ENCODE results near the gene SCNN1G. TPM values are rescaled to one million over a fixed set of nuclear protein-coding genes. Genes with fewer than 3 reads are reported as not detected.

Gene SCNN1G
- total RNA-seq, 4 donors from 2014 or later: 2.8 to 87.8 (median 66.2) TPM

- intact Hi-C loops (cut with DNase I; ENCODE audit: low total_unique reads): no loop called here
- H3K36me3 ChIP-seq: no peaks in the 10 kb centered on the region
- H3K27me3 ChIP-seq: no peaks in the 10 kb centered on the region
- TF ChIP-seq EP300 (IDR thresholded peaks at IDR 0.05; ENCODE audit: low read depth): no peak
- no peak for TF ChIP-seq POLR2AphosphoS5 (IDR thresholded peaks at IDR 0.05)
- no peak for TF ChIP-seq POLR2A (IDR thresholded peaks at IDR 0.05)
- no peak for TF ChIP-seq CTCF (IDR thresholded peaks at IDR 0.05)
- peaks cover 0 to 10% (median 4%) of the 10 kb centered on the region in 4 donors for H3K4me1 ChIP-seq
- in situ Hi-C loops (cut with MboI; ENCODE audit: low pct_ligation_motif_present in 1 of 4, low pct_unique_long_range_greater_than_20kb in 1 of 4, low sequenced_read_pairs in 3 of 4): no loop called here
- 83 to 91% methylated on average over 1 of the region's 1 CpG for WGBS, 2 donors (ENCODE audit: low coverage in 1 of 2)
- no peak for DNase-seq
- H3K27ac ChIP-seq: no peak overlapping the region
- no peak overlapping the region for H3K4me3 ChIP-seq
- H3K9me3 ChIP-seq: no peaks in the 10 kb centered on the region
Measured at GRCh38 chr16:23236983-23237382, 54.4 kb downstream of the SCNN1G start.

GRCh38 chr16:23240994-23241393 lies 58.4 kb downstream of the SCNN1G start:
- Histone ChIP-seq H3K27me3 (no peaks in the 10 kb centered on the region), H3K36me3 (no peaks in the 10 kb centered on the region), H3K9me3 (no peaks in the 10 kb centered on the region), H3K27ac (no peak overlapping the region), H3K4me3 (no peak overlapping the region), H3K4me1 (no peaks in the 10 kb centered on the region)
- no peak for TF ChIP-seq POLR2A (IDR thresholded peaks at IDR 0.05)
- no peak for TF ChIP-seq POLR2AphosphoS5 (IDR thresholded peaks at IDR 0.05)
- no peak for TF ChIP-seq CTCF (IDR thresholded peaks at IDR 0.05)
- TF ChIP-seq EP300 (IDR thresholded peaks at IDR 0.05; ENCODE audit: low read depth): no peak
- 79% methylated on average over 1 of the region's 1 CpG; no CpG with 5 or more reads in 1 of the 2 donors for WGBS, 2 donors (ENCODE audit: low coverage in 1 of 2)
- no peak for DNase-seq
- intact Hi-C loops (cut with DNase I; ENCODE audit: low total_unique reads): no loop called here
- in situ Hi-C loops (cut with MboI; ENCODE audit: low pct_ligation_motif_present in 1 of 4, low pct_unique_long_range_greater_than_20kb in 1 of 4, low sequenced_read_pairs in 3 of 4): no loop called here

- in situ Hi-C loops (cut with MboI; ENCODE audit: low pct_ligation_motif_present in 1 of 4, low pct_unique_long_range_greater_than_20kb in 1 of 4, low sequenced_read_pairs in 3 of 4): no loop called here
- H3K27me3 ChIP-seq: no peaks in the 10 kb centered on the region
- intact Hi-C loops (cut with DNase I; ENCODE audit: low total_unique reads): no loop called here
- no peaks in the 10 kb centered on the region for H3K9me3 ChIP-seq
- no peak for DNase-seq
- H3K27ac ChIP-seq: no peak overlapping the region
- H3K36me3 ChIP-seq: no peaks in the 10 kb centered on the region
- H3K4me1 ChIP-seq: no peaks in the 10 kb centered on the region
- TF ChIP-seq CTCF (IDR thresholded peaks at IDR 0.05) (no peak), EP300 (IDR thresholded peaks at IDR 0.05; ENCODE audit: low read depth) (no peak), POLR2AphosphoS5 (IDR thresholded peaks at IDR 0.05) (no peak), POLR2A (IDR thresholded peaks at IDR 0.05) (no peak)
- H3K4me3 ChIP-seq: no peak overlapping the region
Measured at GRCh38 chr16:23244122-23244521, 61.6 kb downstream of the SCNN1G start.

GRCh38 chr16:23245268-23245667 lies 62.7 kb downstream of the SCNN1G start:
- H3K27ac ChIP-seq: no peak overlapping the region
- H3K36me3 ChIP-seq: no peaks in the 10 kb centered on the region
- in situ Hi-C loops (cut with MboI; ENCODE audit: low pct_ligation_motif_present in 1 of 4, low pct_unique_long_range_greater_than_20kb in 1 of 4, low sequenced_read_pairs in 3 of 4): no loop called here
- no peaks in the 10 kb centered on the region for H3K9me3 ChIP-seq
- no peak overlapping the region for H3K4me3 ChIP-seq
- H3K27me3 ChIP-seq: no peaks in the 10 kb centered on the region
- no peak for TF ChIP-seq POLR2AphosphoS5 (IDR thresholded peaks at IDR 0.05)
- TF ChIP-seq POLR2A (IDR thresholded peaks at IDR 0.05): no peak
- TF ChIP-seq CTCF (IDR thresholded peaks at IDR 0.05): no peak
- TF ChIP-seq EP300 (IDR thresholded peaks at IDR 0.05; ENCODE audit: low read depth): no peak
- no peak for DNase-seq
- 33 to 70% methylated on average over 1 to 6 of the region's 6 CpGs for WGBS, 2 donors (ENCODE audit: low coverage in 1 of 2)
- no peaks in the 10 kb centered on the region for H3K4me1 ChIP-seq
- intact Hi-C loops (cut with DNase I; ENCODE audit: low total_unique reads): no loop called here

Measured in transverse colon (tissue), 4 donors.